Activated CD4-positive, CD25-positive, alpha-beta regulatory T cell treated with anti-CD3 and anti-CD28 coated beads, Interleukin-2, amount 50 U/mL, for 24 hours (primary cell): ENCODE results near the gene SLC1A1.
"Not testable (repeated sequence)": the region's sequence is repeated elsewhere in the genome, so short reads cannot be mapped to it uniquely, and the experiment has no call there.

Experiments
- ATAC-seq, 2 donors: fragments of 150-1000 bp; cut with Tn5 transposase; one replicate each; pipeline ENCODE4 v1.10.0; 2021; ENCODE audit warnings: mild to moderate bottlenecking in 1 of 2, moderate library complexity in 1 of 2

The SLC1A1 gene

GRCh38 chr9:4507306-4508130, 17.2 kb downstream of the SLC1A1 start:
- no peak for ATAC-seq

- ATAC-seq, result no peak
These were observed 18.1 kb downstream of the SLC1A1 start for GRCh38 chr9:4508246-4508906.

- ATAC-seq, result no peak
These were observed 18.8 kb downstream of the SLC1A1 start for GRCh38 chr9:4508907-4509589.

- ATAC-seq, result no peak
These were observed 19.3 kb downstream of the SLC1A1 start for GRCh38 chr9:4509590-4509984.

GRCh38 chr9:4510546-4511322, 20.5 kb downstream of the SLC1A1 start:
- no peak for ATAC-seq

- ATAC-seq, result no peak
These were observed 24.2 kb downstream of the SLC1A1 start for GRCh38 chr9:4514252-4515128.

GRCh38 chr9:4515958-4516375, 25.7 kb downstream of the SLC1A1 start:
- ATAC-seq, result no peak

- no peak for ATAC-seq
These were observed 27.0 kb downstream of the SLC1A1 start for GRCh38 chr9:4517274-4517673.

GRCh38 chr9:4519604-4520003, 29.3 kb downstream of the SLC1A1 start:
- peak; percentile 93 to 97 for ATAC-seq

GRCh38 chr9:4520055-4520454, 29.8 kb downstream of the SLC1A1 start:
- ATAC-seq, result peak in 1 of 2 donors; percentile 21

GRCh38 chr9:4530375-4530774, 40.1 kb downstream of the SLC1A1 start:
- peak; percentile 70 to 83 for ATAC-seq

- not testable (repeated sequence) for ATAC-seq
These were observed 40.6 kb downstream of the SLC1A1 start for GRCh38 chr9:4530831-4531230.

GRCh38 chr9:4531355-4531754, 41.1 kb downstream of the SLC1A1 start:
- not testable (repeated sequence) for ATAC-seq

GRCh38 chr9:4533881-4534280, 43.6 kb downstream of the SLC1A1 start:
- not testable (repeated sequence) for ATAC-seq

GRCh38 chr9:4536196-4536595, 45.9 kb downstream of the SLC1A1 start:
- ATAC-seq, result not testable (repeated sequence)

GRCh38 chr9:4537581-4537980, 47.3 kb downstream of the SLC1A1 start:
- no peak for ATAC-seq

- ATAC-seq, result no peak
These were observed 47.8 kb downstream of the SLC1A1 start for GRCh38 chr9:4538107-4538506.

- no peak for ATAC-seq
These were observed 48.4 kb downstream of the SLC1A1 start for GRCh38 chr9:4538621-4539020.

- ATAC-seq, result no peak
These were observed 50.2 kb downstream of the SLC1A1 start for GRCh38 chr9:4540425-4540824.

GRCh38 chr9:4541281-4541680, 51.0 kb downstream of the SLC1A1 start:
- ATAC-seq, result no peak

- no peak for ATAC-seq
These were observed 51.6 kb downstream of the SLC1A1 start for GRCh38 chr9:4541856-4542255.

GRCh38 chr9:4544714-4545113, 54.4 kb downstream of the SLC1A1 start:
- ATAC-seq, result not testable (repeated sequence)
